Epidermal melanocyte (primary cell): ENCODE data around the gene FBXW4.

ENCODE experiments used
- DNase-seq: peaks from one replicate; pipeline ENCODE4 v3.0.0; 2011; ENCODE audit warnings: low spot score; ENCODE audit not compliant: insufficient read length

Gene FBXW4

GRCh38 chr10:101569323-101569621 is 125.7 kb downstream of the FBXW4 start:
- DNase-seq = no peak

- peak; percentile 14 for DNase-seq
Observed at GRCh38 chr10:101568054-101568745, 126.8 kb downstream of the FBXW4 start.

DNA sequence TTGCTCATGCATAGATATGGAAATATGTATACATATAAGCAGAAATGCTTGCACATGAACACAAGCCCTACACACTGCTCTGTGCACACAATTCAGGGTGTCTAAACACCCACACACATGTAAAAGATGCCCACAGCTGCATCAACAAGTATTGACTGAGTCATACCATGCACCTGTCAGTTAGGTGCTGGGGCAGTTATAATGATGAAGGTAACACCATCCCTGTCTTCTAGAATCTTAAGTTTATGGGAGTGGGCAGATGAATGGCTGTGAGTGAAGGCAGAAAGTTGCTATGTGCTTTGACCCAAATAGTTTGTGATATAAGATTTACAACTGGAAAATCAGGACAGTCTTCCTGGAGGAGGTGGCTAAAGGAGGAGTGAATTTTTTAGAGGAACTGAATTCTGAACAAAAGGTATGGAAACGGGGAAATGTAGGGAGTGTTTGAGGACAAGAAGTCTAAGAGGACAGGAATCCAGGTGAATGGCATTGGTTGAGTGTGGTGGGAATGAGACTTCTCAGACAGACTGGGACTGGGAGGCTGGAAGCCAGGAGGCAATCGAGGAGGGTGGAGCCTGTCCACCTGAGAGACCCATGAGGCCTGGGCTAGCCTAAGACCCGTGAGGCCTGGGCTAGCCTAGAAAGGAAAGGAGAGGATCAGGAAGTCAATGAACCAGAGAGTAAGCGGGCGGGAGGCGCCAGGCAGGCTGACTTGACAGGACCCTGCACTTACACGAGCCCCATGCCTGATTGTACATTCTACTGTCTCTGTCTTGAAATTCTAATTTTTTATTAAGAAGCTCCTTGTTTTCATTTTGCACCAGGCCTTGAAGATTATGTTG is 127.6 kb downstream of the FBXW4 start:
- DNase-seq = no peak

DNA sequence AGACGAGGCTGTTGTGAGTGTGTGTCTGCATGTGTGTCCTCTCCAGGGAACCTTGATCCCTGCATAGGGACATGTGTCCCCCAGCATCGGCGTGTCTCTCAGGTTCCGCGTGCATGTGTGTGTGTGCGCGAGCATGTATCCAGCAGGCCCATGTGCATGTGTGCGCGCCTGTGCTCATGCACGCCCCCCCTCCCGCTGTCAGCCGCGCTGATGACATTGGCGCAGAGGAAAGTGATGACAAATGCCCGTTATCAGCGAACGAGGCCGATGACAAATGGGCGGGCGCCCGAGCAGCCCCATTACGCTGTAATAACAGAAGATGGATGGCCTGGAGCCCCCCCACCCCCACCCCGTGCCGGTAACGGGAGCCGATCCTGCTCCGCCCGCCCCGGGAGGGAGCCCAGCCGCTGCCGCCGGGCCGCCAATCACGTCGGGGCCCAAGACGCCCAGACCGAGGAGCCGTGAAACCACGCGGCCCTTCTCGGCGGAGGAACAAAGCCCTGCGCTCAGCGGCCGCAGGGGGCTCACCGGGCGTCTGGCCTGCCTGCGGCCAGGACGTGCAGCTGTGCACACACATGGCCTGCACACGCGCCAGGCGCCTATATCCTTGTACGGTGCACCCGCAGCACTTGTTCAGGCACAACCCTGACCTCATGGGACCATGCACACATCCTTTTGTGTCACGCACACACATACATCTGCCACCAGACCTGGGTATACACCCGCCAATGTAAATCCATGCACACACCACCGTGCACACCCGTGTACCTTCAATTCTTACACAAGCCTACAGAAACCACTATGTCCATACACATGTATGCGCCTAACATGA is 128.4 kb downstream of the FBXW4 start:
- DNase-seq = no peak

DNA sequence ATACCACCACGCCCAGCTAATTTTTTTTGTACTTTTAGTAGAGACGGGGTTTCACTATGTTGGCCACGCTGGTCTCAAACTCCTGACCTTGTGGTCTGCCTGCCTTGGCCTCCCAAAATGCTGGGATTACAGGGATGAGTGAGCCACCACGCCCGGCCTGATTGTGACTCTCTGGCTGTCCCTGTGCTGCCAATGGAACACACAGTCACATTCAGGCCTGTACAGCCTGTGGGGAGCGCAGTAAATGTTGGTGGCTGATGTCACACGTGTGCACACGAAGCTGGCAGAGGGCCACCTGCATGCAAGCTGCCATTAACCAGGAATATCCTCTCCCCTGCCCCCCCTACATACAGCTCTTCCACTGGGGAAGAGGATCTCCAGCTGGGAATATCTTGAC is 129.0 kb downstream of the FBXW4 start:
- no peak for DNase-seq

- no peak for DNase-seq
Observed at GRCh38 chr10:101565370-101565900, 129.5 kb downstream of the FBXW4 start.

GRCh38 chr10:101564490-101564991 is 130.4 kb downstream of the FBXW4 start:
- DNase-seq = no peak

GRCh38 chr10:101563497-101564040 is 131.4 kb downstream of the FBXW4 start:
- no peak for DNase-seq

DNA sequence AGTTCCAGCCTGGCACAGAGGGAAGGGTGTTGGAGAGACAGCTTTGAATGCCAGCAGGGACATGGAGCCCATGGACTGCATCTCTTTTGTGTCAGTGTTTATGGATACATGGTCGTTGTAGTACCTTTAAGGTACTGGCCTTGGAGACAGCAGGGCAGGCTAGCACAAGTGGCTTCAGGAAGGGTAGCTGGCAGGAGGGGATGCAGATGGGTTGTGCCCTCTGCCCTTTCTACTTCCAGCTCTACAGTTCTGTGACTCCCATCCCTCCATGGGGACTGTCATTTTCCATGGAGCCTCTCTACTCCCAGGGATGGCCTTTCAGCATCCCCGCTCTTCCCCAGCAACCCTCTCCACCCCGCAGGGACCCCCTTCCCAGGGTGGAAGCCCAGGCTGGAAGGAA is 132.0 kb downstream of the FBXW4 start:
- DNase-seq = no peak

DNA sequence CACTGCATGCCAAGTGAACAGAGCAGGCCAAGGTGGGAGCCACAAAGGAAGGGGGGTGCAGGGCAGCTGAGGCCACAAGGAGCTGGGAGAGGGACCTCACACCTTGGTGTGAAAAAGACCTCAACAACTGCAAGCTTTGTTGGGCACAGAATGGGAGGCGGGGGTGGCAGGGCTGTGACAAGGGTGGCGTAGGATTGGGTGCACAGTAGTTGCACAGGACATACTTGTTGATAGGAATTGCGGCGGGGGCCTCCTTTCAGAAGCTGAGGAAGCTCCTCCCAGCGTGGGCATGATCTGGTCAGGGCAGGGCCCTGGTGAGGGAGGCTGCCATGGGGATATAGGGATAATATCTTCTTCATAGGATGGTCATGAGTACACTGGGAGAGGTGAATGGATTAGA is 132.7 kb downstream of the FBXW4 start:
- DNase-seq = no peak

- DNase-seq = no peak
Observed at GRCh38 chr10:101561068-101561915, 133.7 kb downstream of the FBXW4 start.
